AG10803 (cell line): ENCODE data around the gene CDC42EP4.
A peak's percentile ranks its signal among the peaks of the same experiment; 100 is the strongest.

Experiments
- DNase-seq: peaks from one replicate; pipeline ENCODE4 v3.0.0; 2010; ENCODE audit warnings: low read depth
- H3K4me3 ChIP-seq: 2 replicates; pipeline ENCODE4 v1.5.1; 2011; ENCODE audit warnings: mild to moderate bottlenecking, low read length, control low read depth
- TF ChIP-seq, protein P1 (sequence below): conservative IDR thresholded peaks from 2 replicates; pipeline ENCODE4 v1.5.1; 2011; ENCODE audit warnings: mild to moderate bottlenecking, low read length, control low read depth, inconsistent platforms

The CDC42EP4 gene

DNA sequence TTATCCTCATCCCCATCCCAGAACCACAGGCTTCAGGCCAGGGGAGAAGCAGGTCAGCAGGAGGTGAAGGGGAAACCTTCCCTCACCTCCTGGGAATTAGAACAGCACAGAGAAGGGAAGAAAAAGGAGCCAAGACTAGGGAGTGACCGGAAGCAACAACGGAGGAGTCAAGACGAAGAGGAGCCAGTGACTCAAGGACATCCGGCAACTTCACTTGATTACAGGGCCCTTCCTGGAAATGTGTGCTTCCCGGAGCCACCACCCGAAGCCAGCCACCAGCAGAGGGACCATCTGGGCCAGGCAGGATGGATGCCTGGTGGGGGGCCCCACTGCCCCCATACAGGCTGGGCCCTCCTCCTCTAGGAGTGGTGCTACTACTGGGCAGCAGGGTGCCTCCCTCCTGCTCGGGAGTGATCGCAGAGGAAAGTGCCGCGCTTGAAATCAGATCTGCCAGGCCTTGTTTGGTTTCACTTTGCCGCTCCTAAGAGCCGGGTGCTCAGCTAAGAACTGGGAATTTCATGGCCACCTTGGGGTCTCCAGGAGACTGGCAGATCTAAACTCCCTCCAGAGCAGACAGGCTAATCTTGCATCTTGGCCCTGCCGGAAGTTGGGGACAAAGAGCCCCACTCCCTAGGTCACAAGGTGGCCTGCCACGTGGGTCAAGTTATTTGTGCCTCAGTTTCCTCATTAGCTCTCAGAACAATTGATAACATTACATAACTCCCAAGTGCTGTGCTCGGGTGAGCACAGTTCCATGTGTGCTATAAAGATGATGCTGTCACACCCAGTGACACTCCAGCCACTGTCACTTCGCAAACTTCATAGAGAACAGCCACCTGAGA, 6.6 kb downstream of the CDC42EP4 start:
- TF ChIP-seq, protein P1, sequence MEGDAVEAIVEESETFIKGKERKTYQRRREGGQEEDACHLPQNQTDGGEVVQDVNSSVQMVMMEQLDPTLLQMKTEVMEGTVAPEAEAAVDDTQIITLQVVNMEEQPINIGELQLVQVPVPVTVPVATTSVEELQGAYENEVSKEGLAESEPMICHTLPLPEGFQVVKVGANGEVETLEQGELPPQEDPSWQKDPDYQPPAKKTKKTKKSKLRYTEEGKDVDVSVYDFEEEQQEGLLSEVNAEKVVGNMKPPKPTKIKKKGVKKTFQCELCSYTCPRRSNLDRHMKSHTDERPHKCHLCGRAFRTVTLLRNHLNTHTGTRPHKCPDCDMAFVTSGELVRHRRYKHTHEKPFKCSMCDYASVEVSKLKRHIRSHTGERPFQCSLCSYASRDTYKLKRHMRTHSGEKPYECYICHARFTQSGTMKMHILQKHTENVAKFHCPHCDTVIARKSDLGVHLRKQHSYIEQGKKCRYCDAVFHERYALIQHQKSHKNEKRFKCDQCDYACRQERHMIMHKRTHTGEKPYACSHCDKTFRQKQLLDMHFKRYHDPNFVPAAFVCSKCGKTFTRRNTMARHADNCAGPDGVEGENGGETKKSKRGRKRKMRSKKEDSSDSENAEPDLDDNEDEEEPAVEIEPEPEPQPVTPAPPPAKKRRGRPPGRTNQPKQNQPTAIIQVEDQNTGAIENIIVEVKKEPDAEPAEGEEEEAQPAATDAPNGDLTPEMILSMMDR: peak; percentile 33
- H3K4me3 ChIP-seq: peak overlapping the region; percentile 58
- DNase-seq: peak; percentile 84

DNA sequence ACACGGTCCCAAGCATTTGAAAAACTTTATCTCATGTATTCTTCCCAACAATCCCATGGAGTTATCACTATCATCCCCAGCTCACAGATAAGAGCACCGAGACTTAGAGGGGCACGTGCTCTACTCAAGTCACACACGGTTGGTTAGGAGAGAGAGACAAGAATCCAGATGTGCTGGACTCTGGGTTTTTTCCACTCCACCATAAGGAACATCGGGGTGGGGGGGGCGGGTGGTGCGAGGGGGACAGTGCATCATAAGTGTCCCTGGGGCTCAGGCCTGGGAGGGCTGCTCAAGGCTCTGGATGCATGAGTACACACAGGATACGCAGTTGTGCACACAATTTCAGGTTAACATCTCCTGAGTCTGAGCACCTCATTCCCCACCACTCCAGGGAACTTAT, 7.4 kb downstream of the CDC42EP4 start:
- DNase-seq: no peak
- peak overlapping the region; percentile 58 for H3K4me3 ChIP-seq
- TF ChIP-seq, protein P1: no peak

DNA sequence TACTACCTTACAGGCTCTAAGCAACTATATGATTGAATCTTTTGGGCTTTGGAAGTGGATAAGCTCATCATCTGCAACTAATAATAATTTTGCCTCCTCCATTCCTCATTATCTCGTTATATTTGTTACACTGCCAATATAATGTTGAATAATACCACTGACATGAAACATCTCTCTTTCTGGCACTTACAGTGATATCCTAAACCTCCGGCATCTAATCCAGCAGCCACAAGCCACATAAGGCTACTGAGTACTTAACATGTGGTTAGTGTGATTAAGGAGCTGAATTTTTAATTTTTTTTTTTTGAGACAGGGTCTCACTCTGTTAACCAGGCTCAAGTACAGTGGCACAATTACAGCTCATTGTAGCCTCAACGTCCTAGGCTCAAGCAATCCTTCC, 9.6 kb downstream of the CDC42EP4 start:
- peak; percentile 87 for DNase-seq
- H3K4me3 ChIP-seq: no peak overlapping the region
- TF ChIP-seq, protein P1: no peak

DNA sequence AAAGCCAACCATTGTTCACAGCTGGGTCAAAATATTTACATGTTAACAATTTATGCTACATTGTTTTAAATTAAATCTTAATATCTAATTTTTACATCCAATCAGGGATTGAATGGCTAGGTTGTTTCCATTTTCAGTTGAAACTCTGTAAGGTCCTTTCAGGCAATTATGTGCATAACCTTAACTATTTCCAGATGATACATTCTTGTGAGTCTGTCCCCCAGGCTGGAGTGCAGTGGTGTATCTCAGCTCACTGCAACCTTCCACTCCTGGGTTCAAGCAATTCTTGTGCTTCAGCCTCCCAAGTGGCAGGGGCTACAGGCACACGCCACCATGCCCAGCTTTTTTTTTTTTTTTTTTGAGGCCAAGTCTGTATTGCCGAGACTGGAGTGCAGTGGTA, 10.4 kb downstream of the CDC42EP4 start:
- TF ChIP-seq, protein P1: no peak
- DNase-seq: peak; percentile 52
- no peak overlapping the region for H3K4me3 ChIP-seq

DNA sequence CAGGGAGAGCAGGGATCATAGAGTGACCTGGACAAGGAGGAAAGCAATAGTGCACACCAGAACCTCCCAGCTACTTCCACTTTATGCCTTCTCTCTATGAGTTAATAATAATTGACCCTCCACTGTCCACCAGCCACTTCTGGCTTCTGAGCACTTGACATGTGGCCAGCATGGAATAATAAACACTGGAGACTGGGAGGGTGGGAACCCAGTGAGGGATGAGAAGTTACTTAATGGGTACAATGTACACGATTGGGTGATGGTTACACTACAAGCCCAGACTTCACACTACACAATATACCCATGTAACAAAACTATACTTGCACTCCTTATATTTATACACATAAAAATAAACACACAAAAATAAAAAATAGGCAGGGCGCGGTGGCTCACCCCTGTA, 11.4 kb downstream of the CDC42EP4 start:
- H3K4me3 ChIP-seq: no peak overlapping the region
- DNase-seq: no peak
- TF ChIP-seq, protein P1: no peak

DNA sequence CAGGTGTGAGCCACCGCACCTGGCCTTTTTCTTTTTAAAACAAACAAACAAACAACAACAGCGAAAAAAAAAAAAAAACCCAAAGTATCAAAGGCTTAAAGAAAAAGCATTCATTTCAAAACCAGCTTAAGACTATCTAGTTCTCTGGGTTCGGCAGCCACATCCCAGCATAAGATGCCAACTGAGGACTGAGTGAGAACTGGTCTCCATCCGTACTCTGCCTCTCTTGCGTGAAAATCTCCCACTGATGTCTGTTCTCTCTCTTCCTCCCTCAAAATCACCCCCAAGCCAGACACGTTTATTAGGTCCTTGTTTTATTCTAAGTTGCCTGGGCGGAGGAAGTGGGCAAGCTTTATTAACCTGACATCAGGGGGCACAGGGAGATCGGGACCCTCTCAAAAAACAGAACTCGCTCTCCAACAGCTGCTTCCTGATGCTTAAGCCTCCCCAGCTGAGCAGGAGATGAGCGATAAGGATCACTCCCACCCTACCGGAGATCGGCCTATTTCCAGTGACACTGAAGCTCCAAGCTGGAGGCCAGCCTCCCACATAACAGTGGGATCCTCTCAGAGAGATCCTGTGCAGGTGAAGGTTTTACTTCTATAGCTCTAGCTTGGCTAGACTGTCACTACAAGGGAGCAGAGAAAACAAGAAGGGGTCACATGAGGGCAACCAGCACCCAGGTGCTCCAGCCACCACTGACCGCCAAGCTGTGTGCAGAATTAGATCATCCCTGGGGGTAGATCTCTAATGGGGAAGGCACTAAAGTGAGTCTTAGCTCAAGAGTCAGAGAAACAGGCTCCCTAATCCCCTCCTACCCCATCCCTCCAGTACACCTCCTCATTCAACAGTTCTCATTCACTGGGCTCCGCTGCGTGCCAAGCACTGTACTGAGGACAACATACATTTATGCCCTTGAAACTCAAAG, 13.6 kb downstream of the CDC42EP4 start:
- H3K4me3 ChIP-seq: no peak overlapping the region
- DNase-seq: no peak
- TF ChIP-seq, protein P1: no peak
